PC-3 (cell line): ENCODE measurements around the gene TBC1D3I. TPM values are rescaled to one million over a fixed set of nuclear protein-coding genes. Genes with fewer than 3 reads are reported as not detected.
"Not testable (repeated sequence)": the region's sequence is repeated elsewhere in the genome, so short reads cannot be mapped to it uniquely, and the experiment has no call there.

Experiments used
- ATAC-seq: fragments of 200-7000 bp; cut with Tn5 transposase; 2 replicates; pipeline ENCODE4 v1.9.1; 2020; ENCODE audit warnings: mild to moderate bottlenecking, moderate library complexity
- BruUV-seq: library from RNA; stranded (reverse); fragments of 400-500 nt; replicated peaks from 2 replicates; lab custom pipeline; 2021; lab: Mats Ljungman, UMichigan
- CTCF ChIA-PET: fragments of 300-600 bp; sonication (Branson Sonifier 250); formaldehyde crosslinking; loops from one replicate; lab custom pipeline; 2022; ENCODE audit warnings: antibody characterized with exemption; lab: Charles Lee
- POLR2A ChIA-PET: fragments of 300-600 bp; sonication (Branson Sonifier 250); formaldehyde crosslinking; loops from one replicate; lab custom pipeline; 2022; ENCODE audit warnings: antibody characterized with exemption; ENCODE audit not compliant: unreplicated experiment; lab: Charles Lee
- DNase-seq: peaks from one replicate; pipeline ENCODE4 v3.0.0-alpha.2; 2015
- H2AFZ ChIP-seq: fragments of 300-600 bp; sonication (generic); 2 replicates; pipeline ENCODE4 v1.6.0; 2016; ENCODE audit warnings: antibody characterized with exemption, low read length
- H3F3A ChIP-seq: fragments of 300-600 bp; sonication (generic); one replicate; pipeline ENCODE4 v1.6.0; 2017; ENCODE audit warnings: antibody characterized with exemption, low read length, control low read depth, mild to moderate bottlenecking; ENCODE audit not compliant: unreplicated experiment
- H3K27ac ChIP-seq: fragments of 300-600 bp; sonication (generic); 2 replicates; pipeline ENCODE4 v1.5.1; 2016; ENCODE audit warnings: mild to moderate bottlenecking, low read length
- H3K27me3 ChIP-seq: fragments of 300-600 bp; sonication (generic); 2 replicates; pipeline ENCODE4 v1.6.1; 2016; ENCODE audit warnings: low read length, mixed read lengths
- H3K36me3 ChIP-seq: fragments of 300-600 bp; sonication (generic); 2 replicates; pipeline ENCODE4 v1.6.1; 2016; ENCODE audit warnings: low read depth, mixed run types, low read length, mixed read lengths
- H3K4me1 ChIP-seq: fragments of 300-600 bp; sonication (generic); 2 replicates; pipeline ENCODE4 v1.5.1; 2016; ENCODE audit warnings: low read length; ENCODE audit not compliant: insufficient read depth
- H3K4me2 ChIP-seq: fragments of 300-600 bp; sonication (generic); 2 replicates; pipeline ENCODE4 v1.6.0; 2016; ENCODE audit warnings: low read length
- H3K4me3 ChIP-seq: fragments of 300-600 bp; sonication (generic); 2 replicates; pipeline ENCODE4 v1.5.1; 2016; ENCODE audit warnings: mild to moderate bottlenecking, low read length, mixed read lengths
- H3K79me2 ChIP-seq: fragments of 300-600 bp; sonication (generic); 2 replicates; pipeline ENCODE4 v1.6.1; 2017; ENCODE audit warnings: low read length, mixed read lengths
- H3K9ac ChIP-seq: fragments of 300-600 bp; sonication (generic); 2 replicates; pipeline ENCODE4 v1.6.0; 2016; ENCODE audit warnings: mild to moderate bottlenecking, low read length
- H3K9me2 ChIP-seq: fragments of 300-600 bp; sonication (generic); replicated peaks from 2 replicates; pipeline ENCODE4 v1.6.1; 2016; ENCODE audit warnings: mixed run types, low read length, mixed read lengths
- H3K9me3 ChIP-seq: fragments of 300-600 bp; sonication (generic); 2 replicates; pipeline ENCODE4 v1.6.1; 2016; ENCODE audit warnings: low read length, mixed read lengths
- H4K20me1 ChIP-seq: fragments of 300-600 bp; sonication (generic); 2 replicates; pipeline ENCODE4 v1.6.1; 2016; ENCODE audit warnings: low read length, mixed read lengths
- CTCF ChIP-seq: fragments of 300-600 bp; sonication (generic); conservative IDR thresholded peaks from 2 replicates; pipeline ENCODE4 v1.5.1; 2017; ENCODE audit warnings: antibody characterized with exemption, low read depth, mild to moderate bottlenecking, low read length
- EZH2 ChIP-seq: fragments of 300-600 bp; sonication (generic); IDR thresholded peaks from one replicate; pipeline ENCODE4 v1.6.1; 2017; ENCODE audit warnings: antibody characterized with exemption, mild to moderate bottlenecking, low read length; ENCODE audit not compliant: unreplicated experiment
- EZH2phosphoT487 ChIP-seq: fragments of 300-600 bp; sonication (generic); IDR thresholded peaks from 2 replicates; pipeline ENCODE4 v1.6.1; 2018; ENCODE audit warnings: mild to moderate bottlenecking, antibody characterized with exemption, low read length, borderline replicate concordance
- intact Hi-C: fragments of 100-400 bp; cut with micrococcal nuclease; formaldehyde crosslinking; loops from 2 replicates; pipeline ENCODE4 v1.9.0; 2023
- total RNA-seq: library from RNA; depleted of rRNA; stranded (reverse); fragments of >200 nt; gene quantifications from 2 replicates; pipeline ENCODE4 v1.2.3, GENCODE V29; 2014

The TBC1D3I gene
- total RNA-seq, 1 experiment from 2014 or later, result 0.07 TPM

GRCh38 chr17:36209575-36209974 is 54.8 kb downstream of the TBC1D3I start:
- Histone ChIP-seq H3K27me3 (peaks cover 6% of the 10 kb centered on the region; the same call in 1 of the 2 replicates), H3K9ac (no peak overlapping the region), H3K9me2 (no peaks in the 10 kb centered on the region), H3K4me3 (no peak overlapping the region), H3K79me2 (no peaks in the 10 kb centered on the region), H3K27ac (no peak overlapping the region), H2AFZ (no peak overlapping the region), H3F3A (no peaks in the 10 kb centered on the region), H3K4me1 (no peaks in the 10 kb centered on the region), H3K36me3 (no peaks in the 10 kb centered on the region), H3K9me3 (no peaks in the 10 kb centered on the region), H4K20me1 (no peaks in the 10 kb centered on the region), H3K4me2 (no peak overlapping the region)
- no TSS peak for BruUV-seq
- intact Hi-C loops, result no loop called here
- TF ChIP-seq CTCF, result no peak
- no peak for TF ChIP-seq EZH2phosphoT487
- TF ChIP-seq EZH2, result no peak
- CTCF ChIA-PET, result no interaction called here
- ATAC-seq (no peak), DNase-seq (no peak)
- POLR2A ChIA-PET, result no interaction called here

- H3K27me3 ChIP-seq, H3K36me3 ChIP-seq, H3K79me2 ChIP-seq, H3K4me1 ChIP-seq, BruUV-seq, ATAC-seq, H4K20me1 ChIP-seq, H3K27ac ChIP-seq, H3K9me2 ChIP-seq, H3K9ac ChIP-seq, POLR2A ChIA-PET, H3K4me2 ChIP-seq, H3K9me3 ChIP-seq, DNase-seq, intact Hi-C loops, H3F3A ChIP-seq, H2AFZ ChIP-seq, H3K4me3 ChIP-seq, CTCF ChIA-PET: not testable (repeated sequence)
Measured at GRCh38 chr17:36207383-36207782, 57.0 kb downstream of the TBC1D3I start.

GRCh38 chr17:36206486-36206821 is 57.9 kb downstream of the TBC1D3I start:
- intact Hi-C loops, BruUV-seq, H3F3A ChIP-seq, CTCF ChIA-PET, ATAC-seq, H3K9me2 ChIP-seq, H3K9ac ChIP-seq, H3K79me2 ChIP-seq, H3K9me3 ChIP-seq, H3K4me2 ChIP-seq, DNase-seq, H3K4me1 ChIP-seq, H3K27ac ChIP-seq, H2AFZ ChIP-seq, H3K36me3 ChIP-seq, H4K20me1 ChIP-seq, H3K27me3 ChIP-seq, POLR2A ChIA-PET, H3K4me3 ChIP-seq: not testable (repeated sequence)
